HG03175 (cell line): Measurements from ENCODE around the gene VAV1.
"Not testable (repeated sequence)": the region's sequence is repeated elsewhere in the genome, so short reads cannot be mapped to it uniquely, and the experiment has no call there.

Experiments used
- ATAC-seq: cut with Tn5 transposase; IDR thresholded peaks from one replicate; pipeline ENCODE4 v1.9.1; 2021; ENCODE audit warnings: mild to moderate bottlenecking, moderate library complexity; ENCODE audit not compliant: unreplicated experiment

VAV1 gene

DNA sequence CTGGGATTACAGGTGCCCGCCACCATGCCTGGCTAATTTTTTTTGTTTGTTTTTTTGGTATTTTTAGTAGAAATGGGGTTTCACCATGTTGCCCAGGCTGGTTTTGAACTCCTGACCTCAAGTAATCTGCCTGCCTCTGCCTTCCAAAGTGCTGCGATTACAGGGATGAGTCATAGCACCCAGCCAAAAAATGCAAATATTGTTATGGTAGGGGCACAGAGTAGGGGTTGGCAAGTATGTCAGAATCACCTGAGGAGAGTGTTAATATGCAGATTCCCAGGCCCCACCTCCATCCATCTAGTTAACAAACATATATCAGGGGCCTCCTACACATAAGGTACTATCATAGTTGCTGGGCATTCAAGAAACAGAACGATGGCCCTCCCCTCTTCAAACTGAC lies 44.7 kb downstream of the VAV1 start:
- no peak for ATAC-seq

- no peak for ATAC-seq
These were observed 45.7 kb downstream of the VAV1 start for GRCh38 chr19:6818246-6818645.

- no peak for ATAC-seq
These were observed 46.8 kb downstream of the VAV1 start for GRCh38 chr19:6819323-6819722.

DNA sequence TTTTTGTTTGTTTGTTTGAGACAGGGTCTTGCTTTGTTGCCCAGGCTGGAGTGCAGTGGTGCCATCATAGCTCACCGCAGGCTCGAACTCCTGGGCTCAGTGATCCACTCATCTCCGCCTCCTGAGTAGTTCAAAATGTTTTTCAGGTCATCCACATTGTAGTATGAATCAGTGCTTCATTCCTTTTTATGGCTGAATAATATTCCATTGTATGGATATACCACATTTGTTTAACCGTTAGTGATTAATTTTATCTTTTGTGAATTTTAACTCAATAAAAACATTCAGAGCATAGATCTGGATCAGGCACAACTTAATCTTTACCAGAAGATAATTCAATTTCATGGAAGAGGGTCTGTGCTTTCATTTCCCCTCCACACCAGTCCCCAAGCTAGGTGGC lies 47.7 kb downstream of the VAV1 start:
- ATAC-seq, result no peak

- ATAC-seq, result no peak
These were observed 49.3 kb downstream of the VAV1 start for GRCh38 chr19:6821639-6822310.

- no peak for ATAC-seq
These were observed 49.8 kb downstream of the VAV1 start for GRCh38 chr19:6822311-6822670.

DNA sequence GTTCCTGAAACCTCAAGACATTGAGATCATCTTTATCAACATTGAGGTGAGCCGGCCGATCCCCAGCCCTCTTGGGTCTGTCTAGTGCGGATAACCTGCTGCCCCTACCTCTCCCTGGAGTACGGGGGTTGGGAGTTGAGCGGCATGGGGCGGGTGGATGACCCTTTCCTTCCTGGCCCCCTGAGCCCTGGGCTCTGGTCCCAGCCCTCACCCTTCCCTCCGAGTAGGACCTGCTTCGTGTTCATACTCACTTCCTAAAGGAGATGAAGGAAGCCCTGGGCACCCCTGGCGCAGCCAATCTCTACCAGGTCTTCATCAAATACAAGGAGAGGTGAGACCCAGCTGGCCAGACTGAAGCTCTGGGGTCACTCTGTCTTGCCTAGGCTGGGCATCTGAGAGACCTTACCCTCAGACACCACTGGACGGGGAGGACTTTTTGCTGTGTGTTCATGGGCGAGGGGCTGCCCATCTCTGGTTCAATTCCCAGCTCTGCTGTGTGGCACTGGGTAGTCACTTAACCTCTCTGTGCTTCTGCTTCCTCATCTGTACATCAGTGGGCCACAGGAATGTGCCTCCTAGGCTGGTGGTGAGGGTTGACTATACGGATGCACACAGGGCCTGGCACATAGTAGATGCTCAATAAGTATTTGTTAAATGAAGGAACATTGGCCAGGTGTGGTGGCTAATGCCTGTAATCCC lies 52.7 kb downstream of the VAV1 start:
- no peak for ATAC-seq

DNA sequence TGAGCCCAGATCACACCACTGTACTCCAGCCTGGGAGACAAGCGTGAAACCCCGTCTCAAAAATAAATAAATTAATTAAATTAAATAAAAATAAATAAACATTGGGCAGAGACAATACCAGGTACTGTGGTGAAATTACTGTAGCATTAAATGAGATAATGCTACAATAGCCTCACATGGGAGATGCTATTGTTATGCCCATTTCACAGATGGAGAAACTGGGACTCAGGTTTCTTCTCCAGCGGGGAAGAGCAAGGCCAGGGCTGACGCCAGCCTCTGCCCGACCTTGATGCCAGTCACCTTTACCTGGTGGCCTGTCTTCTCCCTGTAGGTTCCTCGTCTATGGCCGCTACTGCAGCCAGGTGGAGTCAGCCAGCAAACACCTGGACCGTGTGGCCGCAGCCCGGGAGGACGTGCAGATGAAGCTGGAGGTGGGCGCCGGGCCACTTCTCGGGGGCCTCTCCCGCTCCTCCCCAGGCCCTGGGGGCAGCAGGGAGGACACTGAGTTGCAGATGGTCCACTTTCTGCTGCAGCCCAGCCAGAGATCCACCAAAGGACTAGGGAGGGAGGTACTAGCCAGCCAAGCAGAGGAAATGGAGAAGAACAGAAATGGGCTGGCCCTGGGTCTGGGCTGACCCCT lies 53.9 kb downstream of the VAV1 start:
- no peak for ATAC-seq

DNA sequence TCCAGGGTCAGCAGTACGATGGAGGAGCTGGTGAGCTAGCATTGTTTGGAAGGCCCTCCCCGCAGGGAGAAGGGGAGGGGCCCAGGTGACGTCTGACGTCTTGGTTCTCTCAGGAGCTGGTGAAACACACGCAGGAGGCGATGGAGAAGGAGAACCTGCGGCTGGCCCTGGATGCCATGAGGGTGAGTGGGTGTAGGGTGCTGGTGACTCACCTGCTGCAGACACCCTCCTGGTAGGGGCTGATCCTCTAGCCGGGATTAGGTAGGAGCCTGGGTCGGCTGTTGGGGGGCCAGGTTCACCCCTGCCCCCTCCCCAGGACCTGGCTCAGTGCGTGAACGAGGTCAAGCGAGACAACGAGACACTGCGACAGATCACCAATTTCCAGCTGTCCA lies 55.8 kb downstream of the VAV1 start:
- ATAC-seq, result no peak

GRCh38 chr19:6828698-6829633 lies 56.5 kb downstream of the VAV1 start:
- ATAC-seq, result no peak

- not testable (repeated sequence) for ATAC-seq
These were observed 57.3 kb downstream of the VAV1 start for GRCh38 chr19:6829829-6830228.

DNA sequence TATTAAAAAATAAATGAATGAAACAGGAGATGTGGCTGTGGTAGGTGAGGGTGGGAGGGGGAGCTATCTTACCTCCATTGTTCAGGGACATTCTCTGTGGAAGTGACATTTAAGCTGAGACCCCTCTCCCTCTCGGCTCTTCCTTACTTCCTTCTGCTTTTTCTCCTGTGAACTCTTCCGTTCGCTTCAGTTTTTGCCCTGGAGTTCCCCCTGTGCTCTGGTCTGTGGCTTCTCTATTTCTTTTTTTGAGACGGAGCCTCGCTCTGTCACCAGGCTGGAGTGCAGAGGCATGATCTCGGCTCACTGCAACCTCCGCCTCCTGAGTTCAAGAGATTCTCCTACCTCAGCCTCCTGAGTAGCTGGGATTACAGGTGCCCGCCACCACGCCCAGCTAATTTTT lies 58.6 kb downstream of the VAV1 start:
- not testable (repeated sequence) for ATAC-seq

DNA sequence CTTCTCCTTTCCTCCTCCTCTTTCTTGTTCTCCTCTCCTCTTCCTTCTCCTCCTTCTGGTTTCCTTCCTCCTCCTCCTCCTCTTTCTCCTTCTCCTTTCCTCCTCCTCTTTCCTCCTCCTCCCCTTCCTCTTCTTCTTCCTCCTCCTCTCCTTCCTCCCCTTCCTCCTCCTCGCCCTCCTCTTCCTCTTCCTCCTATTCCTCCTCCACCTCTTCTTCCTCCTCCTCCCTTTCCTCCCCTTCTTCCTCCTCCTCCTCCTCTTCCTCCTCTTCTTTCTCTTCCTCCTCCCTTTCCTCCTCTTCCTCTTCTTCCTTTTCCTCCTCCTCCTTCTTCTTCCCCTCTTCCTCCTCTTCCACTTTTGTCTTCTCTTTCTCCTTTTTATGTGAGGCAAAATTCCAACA lies 59.9 kb downstream of the VAV1 start:
- no peak for ATAC-seq

DNA sequence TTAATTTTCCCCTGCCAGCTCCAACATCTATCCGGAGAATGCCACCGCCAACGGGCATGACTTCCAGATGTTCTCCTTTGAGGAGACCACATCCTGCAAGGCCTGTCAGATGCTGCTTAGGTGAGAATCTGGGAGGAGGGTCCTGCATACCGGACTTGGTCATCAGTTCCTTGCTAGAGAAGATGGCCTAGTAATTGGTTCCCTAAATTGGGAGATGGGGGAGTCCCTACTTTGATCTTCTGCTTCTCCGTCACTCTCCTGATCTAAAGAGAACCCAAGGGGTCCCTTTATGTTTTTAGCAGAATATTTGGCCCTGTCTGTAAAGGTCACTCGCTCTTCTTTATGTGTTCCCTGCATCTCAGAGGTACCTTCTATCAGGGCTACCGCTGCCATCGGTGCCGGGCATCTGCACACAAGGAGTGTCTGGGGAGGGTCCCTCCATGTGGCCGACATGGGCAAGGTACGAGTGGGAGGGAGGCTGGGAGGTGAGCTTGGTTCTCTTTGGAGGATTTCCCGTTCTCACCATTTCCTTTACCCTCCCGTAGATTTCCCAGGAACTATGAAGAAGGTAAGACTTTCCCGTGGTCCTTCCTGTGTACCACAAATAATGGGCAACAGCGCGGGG lies 60.8 kb downstream of the VAV1 start:
- ATAC-seq, result no peak

DNA sequence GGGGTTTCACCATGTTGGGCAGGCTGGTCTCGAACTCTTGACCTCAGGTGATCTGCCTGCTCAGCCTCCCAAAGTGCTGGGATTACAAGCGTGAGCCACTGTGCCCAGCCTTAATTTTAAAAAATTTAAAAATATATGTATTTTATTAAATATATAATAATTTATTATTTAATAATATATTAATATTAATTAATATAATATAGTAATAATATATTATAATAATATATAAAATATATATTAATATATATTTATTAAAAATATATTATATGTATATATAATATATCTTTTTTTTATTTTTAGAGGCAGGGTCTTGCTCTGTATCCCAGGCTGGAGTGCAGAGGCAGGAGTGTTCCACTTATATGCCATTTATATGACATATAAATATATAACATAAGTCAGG lies 61.9 kb downstream of the VAV1 start:
- ATAC-seq, result no peak

DNA sequence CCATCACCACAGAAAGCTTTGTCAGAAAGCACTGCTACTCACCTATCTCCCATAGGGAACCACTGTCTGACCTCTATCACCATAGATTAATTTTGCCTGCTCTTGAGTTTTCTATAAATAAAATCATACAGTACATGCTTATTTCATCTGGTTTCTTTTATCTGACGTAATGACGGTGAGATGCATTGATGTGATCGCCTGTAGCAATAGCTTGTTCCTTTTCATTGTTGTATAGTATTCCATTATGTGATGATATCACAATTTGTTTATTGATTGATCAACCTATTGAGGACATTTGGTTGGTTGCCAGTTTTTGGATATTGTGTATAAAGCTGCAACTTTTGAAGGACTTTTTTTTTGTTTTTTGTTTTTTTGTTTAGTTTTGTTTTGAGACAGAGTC lies 63.0 kb downstream of the VAV1 start:
- no peak for ATAC-seq

- no peak for ATAC-seq
These were observed 65.0 kb downstream of the VAV1 start for GRCh38 chr19:6837525-6837924.

DNA sequence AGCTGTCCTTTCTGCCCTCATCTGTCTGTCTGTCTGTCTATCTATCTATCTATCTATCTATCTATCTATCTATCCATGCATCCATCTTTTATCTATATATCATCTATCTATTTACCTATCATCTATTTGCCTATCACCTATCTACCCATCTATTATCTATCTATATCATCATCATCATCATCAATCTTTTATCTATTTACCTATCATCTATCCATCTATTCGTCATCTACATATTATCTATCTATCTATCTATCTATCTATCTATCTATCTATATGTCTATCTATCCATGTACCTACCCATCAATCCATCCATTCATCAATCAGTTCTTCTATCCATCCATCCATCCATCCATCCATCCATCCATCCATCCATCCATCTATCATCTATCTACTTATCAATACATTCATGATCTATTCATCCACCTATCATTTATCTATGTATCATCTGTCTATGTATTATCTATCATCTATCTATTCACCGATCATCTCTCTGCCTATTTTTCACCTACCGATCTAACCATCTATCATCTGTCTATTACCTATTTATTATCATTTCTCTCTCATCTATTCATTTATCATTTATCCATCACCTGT lies 65.7 kb downstream of the VAV1 start:
- ATAC-seq, result no peak

DNA sequence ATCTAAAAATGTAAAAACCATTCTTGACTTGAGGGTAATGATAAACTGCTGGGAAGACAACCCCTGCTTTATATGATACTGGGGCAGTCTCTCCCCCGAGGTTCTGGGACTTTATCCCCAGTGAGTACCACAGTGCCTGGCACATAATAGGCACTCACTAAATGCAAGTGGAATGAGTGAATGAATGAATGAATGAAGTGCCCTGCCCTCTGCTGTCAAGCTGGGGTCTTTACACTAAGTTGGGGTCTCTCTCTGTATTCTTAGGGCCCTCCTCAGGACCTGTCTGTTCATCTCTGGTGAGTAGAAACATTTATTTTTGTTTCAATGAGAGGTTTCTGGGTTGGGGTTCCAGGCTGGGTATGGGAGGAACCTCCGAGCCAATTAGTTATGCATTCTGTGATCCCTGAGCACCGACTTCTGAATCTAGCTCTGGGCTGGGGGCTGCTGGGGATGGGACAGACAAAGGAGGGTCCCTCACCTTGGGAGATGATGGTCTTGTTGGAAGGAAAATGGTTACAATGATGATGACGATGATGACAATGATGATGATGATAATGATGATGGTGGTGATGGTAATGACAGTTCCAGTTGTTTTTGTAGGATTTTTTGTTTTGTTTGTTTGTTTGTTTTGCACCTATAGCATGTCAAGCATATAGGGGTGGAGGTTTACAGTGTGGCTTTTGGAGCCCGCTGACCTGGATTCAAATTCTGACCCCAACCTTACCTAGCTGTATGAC lies 70.5 kb downstream of the VAV1 start:
- no peak for ATAC-seq

GRCh38 chr19:6847828-6848200 lies 75.3 kb downstream of the VAV1 start:
- ATAC-seq, result no peak
